A673 (cell line): ENCODE data around the gene TSKU. TPM values are rescaled to one million over a fixed set of nuclear protein-coding genes. Genes with fewer than 3 reads are reported as not detected.

Experiments
- BruUV-seq: library from RNA; stranded (reverse); fragments of 400-500 nt; replicated peaks from 2 replicates; lab custom pipeline; 2021; lab: Mats Ljungman, UMichigan
- CTCF ChIA-PET: fragments of 300-600 bp; sonication (Branson Sonifier 250); formaldehyde crosslinking; loops from one replicate; lab custom pipeline; 2022; ENCODE audit warnings: antibody characterized with exemption; lab: Charles Lee
- POLR2A ChIA-PET: fragments of 300-600 bp; sonication (Branson Sonifier 250); formaldehyde crosslinking; loops from one replicate; lab custom pipeline; 2022; ENCODE audit warnings: antibody characterized with exemption; ENCODE audit not compliant: low non-redundant PET; lab: Charles Lee
- DNase-seq: peaks from one replicate; pipeline ENCODE4 v3.0.0-alpha.2; 2015; ENCODE audit warnings: low spot score
- H3K27ac ChIP-seq: fragments of 200-600 bp; sonication (generic); 2 replicates; pipeline ENCODE4 v1.5.1; 2016; ENCODE audit warnings: mixed run types, low read depth, mild to moderate bottlenecking, mixed read lengths, antibody characterized with exemption, low read length; ENCODE audit not compliant: poor library complexity, severe bottlenecking
- H3K27me3 ChIP-seq: fragments of 200-600 bp; sonication (generic); replicated peaks from 2 replicates; pipeline ENCODE4 v1.6.1; 2017; ENCODE audit warnings: mixed run types, low read depth, mild to moderate bottlenecking, mixed read lengths, antibody characterized with exemption, low read length; ENCODE audit not compliant: insufficient read depth, poor library complexity
- H3K36me3 ChIP-seq: fragments of 200-600 bp; sonication (generic); 2 replicates; pipeline ENCODE4 v1.6.1; 2016; ENCODE audit warnings: mixed run types, mild to moderate bottlenecking, mixed read lengths, antibody characterized with exemption, low read length; ENCODE audit not compliant: insufficient read depth, poor library complexity, severe bottlenecking
- H3K4me1 ChIP-seq: fragments of 200-600 bp; sonication (generic); 2 replicates; pipeline ENCODE4 v1.6.1; 2017; ENCODE audit warnings: mixed run types, mild to moderate bottlenecking, mixed read lengths, antibody characterized with exemption, low read length; ENCODE audit not compliant: insufficient read depth, poor library complexity, severe bottlenecking
- H3K4me3 ChIP-seq: fragments of 200-600 bp; sonication (generic); 2 replicates; pipeline ENCODE4 v1.5.1; 2016; ENCODE audit warnings: low read depth, mixed run types, mild to moderate bottlenecking, mixed read lengths, low read length; ENCODE audit not compliant: poor library complexity, severe bottlenecking
- H3K9me3 ChIP-seq: fragments of 200-600 bp; sonication (generic); 2 replicates; pipeline ENCODE4 v1.6.1; 2016; ENCODE audit warnings: mixed run types, low read depth, mild to moderate bottlenecking, mixed read lengths, antibody characterized with exemption, low read length; ENCODE audit not compliant: poor library complexity, severe bottlenecking
- CTCF ChIP-seq: fragments of 300-800, 200-600 bp; sonication (generic); conservative IDR thresholded peaks from 2 replicates; pipeline ENCODE4 v1.5.1; 2017; ENCODE audit warnings: low read depth, mild to moderate bottlenecking, antibody characterized with exemption, low read length, moderate library complexity, mixed read lengths
- EZH2 ChIP-seq: fragments of 200-600 bp; sonication (generic); IDR thresholded peaks from 2 replicates; pipeline ENCODE4 v1.6.1; 2017; ENCODE audit warnings: borderline replicate concordance, low read depth, mild to moderate bottlenecking, mixed read lengths, antibody characterized with exemption, low read length; ENCODE audit not compliant: poor library complexity, severe bottlenecking
- intact Hi-C: fragments of 100-400 bp; cut with micrococcal nuclease; formaldehyde crosslinking; loops from one replicate; pipeline ENCODE4 v1.10.0; 2022; ENCODE audit not compliant: unreplicated experiment
- total RNA-seq: library from RNA; stranded (reverse); gene quantifications from 2 replicates; pipeline ENCODE4 v1.2.3, GENCODE V29; 2021

TSKU gene
- total RNA-seq, 1 experiment from 2014 or later = 25.3 TPM

GRCh38 chr11:76805206-76805913 lies 22.2 kb downstream of the TSKU start:
- peaks cover 12% of the 10 kb centered on the region for H3K4me1 ChIP-seq
- H3K27me3 ChIP-seq = no peaks in the 10 kb centered on the region
- no peak for TF ChIP-seq EZH2
- TF ChIP-seq CTCF = no peak
- H3K36me3 ChIP-seq = no peaks in the 10 kb centered on the region
- H3K27ac ChIP-seq = no peak overlapping the region
- BruUV-seq = no TSS peak
- H3K9me3 ChIP-seq = no peaks in the 10 kb centered on the region
- intact Hi-C loops = no loop called here
- ChIA-PET CTCF (interaction anchor here (0.6 to 0.8 kb wide), 2 partner anchors 36 to 83 kb away, joined by 3 read pairs; no protein-coding TSS in a partner anchor), POLR2A (no interaction called here)
- H3K4me3 ChIP-seq = no peak overlapping the region
- peak; percentile 50 for DNase-seq

- CTCF ChIA-PET = interaction anchor here (0.8 kb wide), 1 partner anchor 84 kb away, joined by 3 read pairs; no protein-coding TSS in a partner anchor
- BruUV-seq = no TSS peak
These were observed 23.0 kb downstream of the TSKU start for GRCh38 chr11:76806131-76806530.

GRCh38 chr11:76806608-76807205 lies 23.6 kb downstream of the TSKU start:
- H3K27me3 ChIP-seq = no peaks in the 10 kb centered on the region
- BruUV-seq = no TSS peak
- H3K9me3 ChIP-seq = no peaks in the 10 kb centered on the region
- intact Hi-C loops = loop anchor here (1.0 kb wide), 1 partner anchor 114 kb away; no protein-coding TSS in a partner anchor
- H3K27ac ChIP-seq = peak overlapping the region; percentile 66
- peaks cover 12% of the 10 kb centered on the region for H3K4me1 ChIP-seq
- no peak overlapping the region for H3K4me3 ChIP-seq
- no peak for DNase-seq
- ChIA-PET CTCF (interaction anchor here (0.6 kb wide), 1 partner anchor 17 kb away, joined by 5 read pairs; no protein-coding TSS in a partner anchor), POLR2A (no interaction called here)
- H3K36me3 ChIP-seq = no peaks in the 10 kb centered on the region
- no peak for TF ChIP-seq CTCF
- no peak for TF ChIP-seq EZH2

More at GRCh38 chr11:76806131-76806530, 23.0 kb downstream of the TSKU start:
- no peaks in the 10 kb centered on the region for H3K27me3 ChIP-seq
- H3K4me3 ChIP-seq = no peak overlapping the region
- TF ChIP-seq EZH2 = no peak
- no peak for TF ChIP-seq CTCF
- intact Hi-C loops = no loop called here
- H3K36me3 ChIP-seq = no peaks in the 10 kb centered on the region
- H3K4me1 ChIP-seq = peaks cover 12% of the 10 kb centered on the region
- POLR2A ChIA-PET = no interaction called here
- H3K27ac ChIP-seq = peak overlapping the region; percentile 66
- no peak for DNase-seq
- H3K9me3 ChIP-seq = no peaks in the 10 kb centered on the region
